Suprapubic skin (tissue), 4 donors: ENCODE data around the gene DUS3L. TPM values are rescaled to one million over a fixed set of nuclear protein-coding genes. Genes with fewer than 3 reads are reported as not detected.
A peak's percentile ranks its signal among the peaks of the same experiment; 100 is the strongest.
"Not testable (repeated sequence)": the region's sequence is repeated elsewhere in the genome, so short reads cannot be mapped to it uniquely, and the experiment has no call there.

Experiments
- DNase-seq, 2 donors: peaks; one replicate each; pipeline ENCODE4 v3.0.0-alpha.2; 2019; ENCODE audit warnings: low spot score in 2 of 2
- H3K27ac ChIP-seq: fragments of 200-600 bp; sonication (generic); one replicate; pipeline ENCODE4 v1.5.1; 2019
- H3K27me3 ChIP-seq: fragments of 200-600 bp; sonication (generic); one replicate; pipeline ENCODE4 v1.5.1; 2019
- H3K36me3 ChIP-seq: fragments of 200-600 bp; sonication (generic); one replicate; pipeline ENCODE4 v1.5.1; 2019
- H3K4me1 ChIP-seq: fragments of 200-600 bp; sonication (generic); one replicate; pipeline ENCODE4 v1.5.1; 2019
- H3K4me3 ChIP-seq: fragments of 200-600 bp; sonication (generic); one replicate; pipeline ENCODE4 v1.5.1; 2019; ENCODE audit warnings: mild to moderate bottlenecking
- H3K9me3 ChIP-seq: fragments of 200-600 bp; sonication (generic); one replicate; pipeline ENCODE4 v1.5.1; 2019
- EP300 ChIP-seq: sonication (generic); formaldehyde crosslinking; IDR thresholded peaks from one replicate; pipeline ENCODE4 v1.6.1; 2017; ENCODE audit warnings: antibody characterized with exemption
- POLR2A ChIP-seq, 2 donors: fragments of 450-650 bp; IDR thresholded peaks; one replicate each; pipeline ENCODE4 v1.6.1; 2017; ENCODE audit warnings: antibody characterized with exemption in 2 of 2, mild to moderate bottlenecking in 2 of 2, moderate library complexity in 2 of 2
- POLR2AphosphoS5 ChIP-seq, 3 donors: sonication (generic); formaldehyde crosslinking; IDR thresholded peaks; one replicate each; pipeline ENCODE4 v1.6.1; 2017; ENCODE audit warnings: antibody characterized with exemption in 3 of 3
- WGBS: methylation state at CpG from one replicate; pipeline ENCODE4 v1.1.5; 2018; 5-methylcytosine and 5-hydroxymethylcytosine counted together
- total RNA-seq, 4 donors: library from RNA; depleted of rRNA; stranded (reverse); fragments of >200 nt; gene quantifications; one replicate each; pipeline ENCODE4 v1.1.0, GENCODE V29; 2016
- TF ChIP-seq, protein P1 (sequence below), 2 donors: fragments of 200-600 bp in 1 of 2; fragments of 450-650 bp in 1 of 2; sonication (generic) in 1 of 2; IDR thresholded peaks; one replicate each; pipeline ENCODE4 v1.5.1; 2016 to 2019; ENCODE audit warnings: antibody characterized with exemption in 2 of 2, mild to moderate bottlenecking in 1 of 2, moderate library complexity in 1 of 2

The DUS3L gene
- total RNA-seq, 4 donors from 2014 or later, result 28.8 to 58.5 (median 43.8) TPM

DNA sequence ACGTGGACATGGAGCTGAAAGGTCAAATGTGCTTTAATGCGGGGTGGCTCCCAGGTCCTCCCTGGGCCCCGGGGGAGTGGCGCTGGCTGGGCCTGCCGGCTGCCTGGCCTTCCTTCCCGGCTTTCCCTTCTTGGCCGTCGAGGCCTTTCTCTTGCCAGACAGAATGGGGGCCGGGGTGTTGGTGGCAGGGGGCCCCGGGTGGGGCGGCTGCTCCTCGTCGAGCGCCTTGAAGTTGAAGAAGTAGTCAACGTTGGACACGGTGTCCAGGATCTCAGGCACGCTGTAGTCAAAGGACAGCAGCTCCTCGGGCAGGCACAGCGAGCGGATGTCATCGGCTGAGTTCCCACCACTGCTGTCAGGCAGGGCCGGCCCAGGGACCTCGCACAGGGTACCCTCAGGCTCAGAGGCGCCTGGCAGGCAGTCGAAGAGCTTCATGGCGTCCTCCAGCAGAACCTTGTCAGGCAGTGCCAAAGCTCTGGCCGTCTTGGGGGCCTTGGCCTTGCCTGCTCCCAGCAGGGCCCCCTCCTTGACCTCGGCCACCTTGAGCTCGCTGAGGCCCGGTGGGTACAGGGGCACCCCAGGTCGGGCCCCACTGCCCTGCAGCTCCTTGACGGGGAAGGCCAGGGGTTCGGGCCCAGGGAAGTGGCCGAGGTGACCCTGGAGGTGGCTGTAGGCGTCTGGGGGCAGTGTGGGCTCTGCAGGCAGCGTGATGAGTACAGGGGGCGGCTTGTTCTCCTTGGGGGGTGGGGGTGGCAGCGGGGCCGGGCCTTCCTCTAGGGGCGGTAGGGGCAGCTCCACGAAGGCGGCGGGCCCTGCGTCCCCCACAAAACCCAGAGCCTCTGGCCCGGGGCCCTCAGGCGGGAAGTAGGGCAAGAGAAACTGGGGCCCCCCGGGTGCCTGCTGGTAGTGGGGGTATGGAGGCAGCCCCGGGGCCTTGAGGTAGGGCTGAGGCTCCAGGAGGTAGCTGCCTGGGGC, 7.7 kb downstream of the DUS3L start:
- no peak for TF ChIP-seq EP300
- TF ChIP-seq, protein P1, sequence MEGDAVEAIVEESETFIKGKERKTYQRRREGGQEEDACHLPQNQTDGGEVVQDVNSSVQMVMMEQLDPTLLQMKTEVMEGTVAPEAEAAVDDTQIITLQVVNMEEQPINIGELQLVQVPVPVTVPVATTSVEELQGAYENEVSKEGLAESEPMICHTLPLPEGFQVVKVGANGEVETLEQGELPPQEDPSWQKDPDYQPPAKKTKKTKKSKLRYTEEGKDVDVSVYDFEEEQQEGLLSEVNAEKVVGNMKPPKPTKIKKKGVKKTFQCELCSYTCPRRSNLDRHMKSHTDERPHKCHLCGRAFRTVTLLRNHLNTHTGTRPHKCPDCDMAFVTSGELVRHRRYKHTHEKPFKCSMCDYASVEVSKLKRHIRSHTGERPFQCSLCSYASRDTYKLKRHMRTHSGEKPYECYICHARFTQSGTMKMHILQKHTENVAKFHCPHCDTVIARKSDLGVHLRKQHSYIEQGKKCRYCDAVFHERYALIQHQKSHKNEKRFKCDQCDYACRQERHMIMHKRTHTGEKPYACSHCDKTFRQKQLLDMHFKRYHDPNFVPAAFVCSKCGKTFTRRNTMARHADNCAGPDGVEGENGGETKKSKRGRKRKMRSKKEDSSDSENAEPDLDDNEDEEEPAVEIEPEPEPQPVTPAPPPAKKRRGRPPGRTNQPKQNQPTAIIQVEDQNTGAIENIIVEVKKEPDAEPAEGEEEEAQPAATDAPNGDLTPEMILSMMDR (IDR thresholded peaks at IDR 0.05), result no peak
- no peak for TF ChIP-seq POLR2A (IDR thresholded peaks at IDR 0.05)
- TF ChIP-seq POLR2AphosphoS5 (IDR thresholded peaks at IDR 0.05), result no peak

DNA sequence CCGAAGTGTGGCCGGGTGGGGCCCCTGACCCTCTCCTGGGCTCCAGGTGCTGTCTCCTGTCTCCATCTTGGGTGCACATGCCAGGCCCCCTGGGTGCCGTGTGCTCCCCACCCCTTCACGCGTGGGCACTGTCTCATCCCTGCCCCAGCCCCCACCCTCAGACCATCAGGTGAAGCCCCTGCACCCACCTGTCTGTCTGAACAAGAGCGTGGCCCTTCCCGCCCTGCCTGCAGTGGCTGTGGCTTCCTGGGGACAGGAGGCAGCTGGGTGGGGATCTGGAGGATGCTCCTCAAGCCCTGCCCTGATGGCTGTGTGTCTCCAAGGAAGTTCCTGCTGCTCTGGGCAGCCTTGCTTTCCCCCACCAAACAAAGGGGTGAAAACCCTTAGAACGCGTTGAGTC, 8.6 kb downstream of the DUS3L start:
- Histone ChIP-seq H3K4me1 (no peaks in the 10 kb centered on the region), H3K36me3 (peaks cover 37% of the 10 kb centered on the region), H3K27me3 (no peaks in the 10 kb centered on the region), H3K9me3 (no peaks in the 10 kb centered on the region), H3K27ac (no peak overlapping the region), H3K4me3 (no peak overlapping the region)
- DNase-seq, result no peak
- WGBS, result 89% methylated on average over 5 of the region's 9 CpGs
- TF ChIP-seq POLR2AphosphoS5 (IDR thresholded peaks at IDR 0.05) (no peak), EP300 (no peak), POLR2A (IDR thresholded peaks at IDR 0.05) (no peak)
- TF ChIP-seq, protein P1 (IDR thresholded peaks at IDR 0.05), result no peak

More for the DNA sequence above, 7.7 kb downstream of the DUS3L start:
- DNase-seq, result no peak
- Histone ChIP-seq H3K27me3 (no peaks in the 10 kb centered on the region), H3K27ac (no peak overlapping the region), H3K36me3 (peaks cover 46% of the 10 kb centered on the region), H3K4me3 (no peak overlapping the region), H3K4me1 (no peaks in the 10 kb centered on the region), H3K9me3 (no peaks in the 10 kb centered on the region)
- 73% methylated on average over 13 of the region's 48 CpGs for WGBS

DNA sequence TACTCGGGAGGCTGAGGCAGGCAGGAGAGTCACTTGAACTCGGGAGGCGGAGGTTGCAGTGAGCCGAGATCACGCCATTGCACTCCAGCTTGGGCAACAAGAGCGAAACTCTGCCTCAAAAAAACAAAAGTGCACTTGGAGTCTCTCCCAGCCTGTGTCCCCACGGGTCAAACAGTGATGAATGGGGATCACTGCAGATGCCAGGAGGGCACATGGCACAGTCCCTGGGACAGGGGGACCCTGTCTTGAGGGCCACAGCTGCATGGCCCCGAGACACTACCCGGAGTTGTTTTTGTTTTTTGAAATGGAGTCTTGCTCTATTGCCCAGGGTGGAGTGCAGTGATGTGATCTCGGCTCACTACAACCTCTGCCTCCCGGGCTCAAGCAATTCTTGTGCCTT, 10.0 kb downstream of the DUS3L start:
- H3K4me1 ChIP-seq, H3K9me3 ChIP-seq, DNase-seq, H3K27me3 ChIP-seq, H3K4me3 ChIP-seq, H3K27ac ChIP-seq: not testable (repeated sequence)
- H3K36me3 ChIP-seq, result peaks cover 23% of the 10 kb centered on the region
- WGBS, result 84% methylated on average over 11 of the region's 11 CpGs

DNA sequence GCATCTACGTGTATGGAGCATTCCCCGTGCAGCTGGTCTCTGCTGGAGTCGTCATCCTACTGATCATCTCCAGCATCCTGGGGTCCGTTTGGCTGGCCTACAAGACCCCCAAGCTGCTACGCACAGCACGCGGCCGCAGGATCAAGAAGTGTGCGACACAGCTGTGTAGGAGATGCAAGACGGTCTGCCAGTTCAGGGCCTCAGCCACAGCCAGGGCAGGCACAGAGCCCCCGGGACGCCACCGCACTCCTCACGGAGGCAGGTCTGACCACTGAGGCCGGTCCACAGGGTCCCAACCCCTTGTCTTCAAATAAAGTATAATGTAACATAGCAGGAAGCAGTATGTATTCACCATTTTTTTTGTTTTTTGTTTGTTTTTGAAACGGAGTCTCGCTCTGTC, 12.6 kb downstream of the DUS3L start:
- 89% methylated on average over 17 of the region's 17 CpGs for WGBS
- H3K4me1 ChIP-seq, result peaks cover 3% of the 10 kb centered on the region
- no peaks in the 10 kb centered on the region for H3K9me3 ChIP-seq
- no peak for TF ChIP-seq POLR2AphosphoS5 (IDR thresholded peaks at IDR 0.05)
- no peak for DNase-seq
- no peak overlapping the region for H3K27ac ChIP-seq
- H3K27me3 ChIP-seq, result no peaks in the 10 kb centered on the region
- H3K36me3 ChIP-seq, result no peaks in the 10 kb centered on the region
- H3K4me3 ChIP-seq, result no peak overlapping the region

DNA sequence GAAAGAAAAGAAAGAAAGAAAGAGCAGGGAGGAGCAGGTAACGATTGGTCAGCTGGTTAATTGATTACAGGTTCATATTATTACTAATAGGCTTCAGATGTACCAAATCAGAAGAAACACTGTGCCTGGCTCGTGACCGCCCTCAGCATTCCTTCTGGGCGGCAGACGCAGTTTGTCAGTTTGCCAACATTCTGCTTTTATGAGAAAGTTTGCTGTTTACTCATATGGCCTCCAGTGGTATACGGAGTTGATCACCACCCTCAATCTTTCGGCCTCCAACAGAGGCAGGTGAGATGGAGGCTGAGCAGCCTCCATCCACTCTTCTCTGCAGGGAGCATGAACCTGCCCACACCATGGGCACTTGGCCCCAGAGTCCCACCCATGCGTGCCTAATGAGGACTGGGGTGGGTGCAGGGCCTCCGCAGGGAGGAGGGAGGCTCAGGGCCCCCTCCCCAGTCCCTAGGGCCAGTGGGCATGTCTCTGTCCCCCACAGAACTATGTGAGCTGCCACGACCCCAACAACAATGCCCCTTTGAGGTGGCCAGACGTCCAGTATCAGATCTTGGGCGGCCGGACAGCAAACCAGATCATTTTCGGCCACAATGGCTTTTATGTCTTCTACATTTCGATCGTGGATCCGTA, 15.2 kb downstream of the DUS3L start:
- Histone ChIP-seq H3K36me3 (no peaks in the 10 kb centered on the region), H3K4me3 (no peak overlapping the region), H3K27me3 (no peaks in the 10 kb centered on the region), H3K9me3 (no peaks in the 10 kb centered on the region), H3K27ac (peak overlapping the region; percentile 51), H3K4me1 (peaks cover 3% of the 10 kb centered on the region)
- TF ChIP-seq POLR2A (IDR thresholded peaks at IDR 0.05) (no peak), POLR2AphosphoS5 (IDR thresholded peaks at IDR 0.05) (no peak), EP300 (no peak)
- TF ChIP-seq, protein P1 (IDR thresholded peaks at IDR 0.05), result no peak
- DNase-seq, result no peak
- WGBS, result 64% methylated on average over 14 of the region's 17 CpGs

DNA sequence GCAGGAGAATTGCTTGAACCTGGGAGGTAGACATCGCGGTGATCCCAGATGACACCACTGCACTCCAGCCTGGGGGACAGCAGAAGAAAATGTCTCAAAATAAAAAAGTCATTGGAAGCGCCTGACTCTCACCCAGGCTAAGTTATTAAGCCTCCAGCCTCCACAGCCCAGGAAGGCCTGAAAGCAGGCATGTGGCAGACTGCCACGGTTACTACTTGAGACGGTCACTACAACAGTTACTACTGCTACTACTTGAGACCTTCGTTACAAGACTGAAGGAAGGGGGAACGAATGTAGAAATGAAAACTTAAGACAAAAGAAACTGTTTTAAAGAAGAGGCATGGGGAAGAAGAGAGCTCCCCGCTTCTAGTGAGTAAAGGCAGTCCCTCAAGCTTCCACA, 16.0 kb downstream of the DUS3L start:
- DNase-seq, result no peak
- no peaks in the 10 kb centered on the region for H3K27me3 ChIP-seq
- no peak for TF ChIP-seq EP300
- no peak for TF ChIP-seq POLR2AphosphoS5 (IDR thresholded peaks at IDR 0.05)
- TF ChIP-seq POLR2A (IDR thresholded peaks at IDR 0.05), result no peak
- TF ChIP-seq, protein P1 (IDR thresholded peaks at IDR 0.05), result no peak
- H3K9me3 ChIP-seq, result no peaks in the 10 kb centered on the region
- no peak overlapping the region for H3K4me3 ChIP-seq
- H3K36me3 ChIP-seq, result no peaks in the 10 kb centered on the region
- whole genome bisulfite sequencing, result 76% methylated on average over 8 of the region's 8 CpGs
- H3K4me1 ChIP-seq, result peaks cover 3% of the 10 kb centered on the region
- no peak overlapping the region for H3K27ac ChIP-seq
